CD14-positive monocyte (primary cell): ENCODE results near the gene PRIM2. TPM values are rescaled to one million over a fixed set of nuclear protein-coding genes. Genes with fewer than 3 reads are reported as not detected.
"Not testable (repeated sequence)": the region's sequence is repeated elsewhere in the genome, so short reads cannot be mapped to it uniquely, and the experiment has no call there.

Experiments used
- DNase-seq, 3 donors: peaks; one replicate each; pipeline ENCODE4 v3.0.0-alpha.2; 2011 to 2022
- H2AFZ ChIP-seq: 2 replicates; pipeline ENCODE4 v1.6.0; 2012; ENCODE audit warnings: mild to moderate bottlenecking, low read depth, low read length, inconsistent platforms; ENCODE audit not compliant: insufficient read depth, poor library complexity, severe bottlenecking
- H3K27ac ChIP-seq, 2 donors: 1 replicate in 1 of 2; 2 replicates in 1 of 2; pipeline ENCODE4 v1.5.1; 2012 to 2013; ENCODE audit warnings: low read length in 2 of 2, control low read depth in 1 of 2, inconsistent platforms in 1 of 2, low read depth in 1 of 2, mild to moderate bottlenecking in 1 of 2
- H3K27me3 ChIP-seq, 2 donors: one replicate each; pipeline versions ENCODE4 v1.6.0 to v1.6.1; 2011 to 2013; ENCODE audit warnings: low read length in 2 of 2; ENCODE audit not compliant: control insufficient read depth in 2 of 2, insufficient read depth in 2 of 2
- H3K36me3 ChIP-seq, 2 donors: replicated peaks in 1 of 2; 1 replicate in 1 of 2; 2 replicates in 1 of 2; pipeline versions ENCODE4 v1.5.1 to v1.6.1; 2012 to 2013; ENCODE audit warnings: low read length in 2 of 2, control low read depth in 1 of 2, inconsistent platforms in 1 of 2, mild to moderate bottlenecking in 1 of 2; ENCODE audit not compliant: insufficient read depth in 2 of 2, control insufficient read depth in 1 of 2
- H3K4me1 ChIP-seq, 2 donors: 1 replicate in 1 of 2; 2 replicates in 1 of 2; pipeline versions ENCODE4 v1.5.1 to v1.6.1; 2012 to 2013; ENCODE audit warnings: low read length in 2 of 2, control low read depth in 1 of 2, inconsistent platforms in 1 of 2, mild to moderate bottlenecking in 1 of 2, moderate library complexity in 1 of 2; ENCODE audit not compliant: insufficient read depth in 2 of 2, control insufficient read depth in 1 of 2
- H3K4me2 ChIP-seq: replicated peaks from 2 replicates; pipeline ENCODE3; 2012; ENCODE audit warnings: low read length, moderate library complexity, mild to moderate bottlenecking; ENCODE audit not compliant: poor library complexity, severe bottlenecking; ENCODE audit errors: extremely low read depth
- H3K4me3 ChIP-seq, 3 experiments: fragments of 200-600 bp in 1 of 3; sonication (generic) in 1 of 3; replicated peaks in 1 of 3; 1 replicate in 2 of 3; 2 replicates in 1 of 3; pipeline ENCODE4 v1.5.1; 2011 to 2013; ENCODE audit warnings: low read length in 3 of 3, mild to moderate bottlenecking in 3 of 3, control low read depth in 2 of 3, low read depth in 2 of 3, inconsistent platforms in 1 of 3, moderate library complexity in 1 of 3
- H3K79me2 ChIP-seq: 2 replicates; pipeline ENCODE4 v1.6.0; 2012; ENCODE audit warnings: mild to moderate bottlenecking, control low read depth, inconsistent platforms, low read length, moderate library complexity; ENCODE audit not compliant: insufficient read depth
- H3K9ac ChIP-seq: 2 replicates; pipeline ENCODE4 v1.6.0; 2017; ENCODE audit warnings: low read length, mild to moderate bottlenecking; ENCODE audit not compliant: insufficient read depth, poor library complexity, severe bottlenecking
- H3K9me3 ChIP-seq, 2 donors: replicated peaks in 1 of 2; 1 replicate in 1 of 2; 2 replicates in 1 of 2; pipeline versions ENCODE4 v1.5.1 to v1.6.1; 2012 to 2013; ENCODE audit warnings: low read length in 2 of 2, control low read depth in 1 of 2; ENCODE audit not compliant: control insufficient read depth in 1 of 2, insufficient read depth in 1 of 2
- H4K20me1 ChIP-seq: 2 replicates; pipeline ENCODE4 v1.6.0; 2012; ENCODE audit warnings: mild to moderate bottlenecking, low read length, control low read depth, moderate library complexity; ENCODE audit not compliant: insufficient read depth
- H3K27ac Mint-ChIP-seq, 7 donors: one replicate each; pipeline ENCODE4 v1.8.0; 2020; ENCODE audit warnings: mild to moderate bottlenecking in 7 of 7, mixed read lengths in 7 of 7, moderate library complexity in 6 of 7, inconsistent platforms in 2 of 7
- H3K27me3 Mint-ChIP-seq, 3 donors: one replicate each; pipeline ENCODE4 v1.8.0; 2021 to 2022; ENCODE audit warnings: low read depth in 3 of 3, mild to moderate bottlenecking in 3 of 3, mixed read lengths in 3 of 3, moderate library complexity in 3 of 3, inconsistent platforms in 1 of 3
- H3K36me3 Mint-ChIP-seq, 2 donors: one replicate each; pipeline ENCODE4 v1.8.0; 2020; ENCODE audit warnings: mixed read lengths in 2 of 2, inconsistent platforms in 1 of 2, mild to moderate bottlenecking in 1 of 2
- H3K4me1 Mint-ChIP-seq: one replicate; pipeline ENCODE4 v1.8.0; 2020; ENCODE audit warnings: mild to moderate bottlenecking, mixed read lengths
- H3K4me3 Mint-ChIP-seq, 2 donors: one replicate each; pipeline ENCODE4 v1.8.0; 2020; ENCODE audit warnings: mild to moderate bottlenecking in 2 of 2, mixed read lengths in 2 of 2, moderate library complexity in 1 of 2
- H3K9me3 Mint-ChIP-seq, 7 donors: one replicate each; pipeline ENCODE4 v1.8.0; 2020 to 2022; ENCODE audit warnings: mixed read lengths in 7 of 7, mild to moderate bottlenecking in 6 of 7, moderate library complexity in 6 of 7, inconsistent platforms in 2 of 7
- CTCF ChIP-seq: fragments of 200-600 bp; IDR thresholded peaks from one replicate; pipeline ENCODE4 v1.8.0; 2022; ENCODE audit warnings: antibody characterized with exemption, mild to moderate bottlenecking
- intact Hi-C, 2 donors: fragments of 100-400 bp; cut with micrococcal nuclease; formaldehyde crosslinking; loops; one replicate each; pipeline versions ENCODE4 v1.15.0 to v1.15.1; 2023
- polyA plus RNA-seq, 3 donors: library from polyadenylated mRNA; depleted of rRNA in 1 of 3; unstranded in 2 of 3; stranded (reverse) in 1 of 3; fragments of 300-500 nt in 2 of 3; fragments of >200 nt in 1 of 3; fragmentation: Illumina TruSeq in 2 of 3; gene quantifications; 1 replicate in 2 of 3; 2 replicates in 1 of 3; pipeline ENCODE4 v1.2.3, GENCODE V29; 2012 to 2021

Gene PRIM2
- polyA plus RNA-seq, 3 donors, result 2.8 to 5.1 (median 4.2) TPM

GRCh38 chr6:57419341-57419740 is 101.9 kb downstream of the PRIM2 start:
- H2AFZ ChIP-seq, H3K4me3 Mint-ChIP-seq, H3K4me3 ChIP-seq, H4K20me1 ChIP-seq, H3K27me3 Mint-ChIP-seq, H3K36me3 Mint-ChIP-seq, H3K4me2 ChIP-seq, DNase-seq, H3K9me3 ChIP-seq, H3K4me1 Mint-ChIP-seq, H3K9ac ChIP-seq, H3K36me3 ChIP-seq, H3K4me1 ChIP-seq, H3K9me3 Mint-ChIP-seq, H3K27ac Mint-ChIP-seq, H3K27ac ChIP-seq, H3K27me3 ChIP-seq, intact Hi-C loops, H3K79me2 ChIP-seq: not testable (repeated sequence)

GRCh38 chr6:57421503-57421902 is 104.1 kb downstream of the PRIM2 start:
- Histone ChIP-seq H3K4me3 (no peak overlapping the region), H4K20me1 (no peaks in the 10 kb centered on the region), H2AFZ (no peak overlapping the region), H3K36me3 (no peaks in the 10 kb centered on the region), H3K4me2 (no peak overlapping the region), H3K27me3 (no peaks in the 10 kb centered on the region), H3K4me1 (no peaks in the 10 kb centered on the region), H3K27ac (no peak overlapping the region), H3K79me2 (no peaks in the 10 kb centered on the region), H3K9ac (no peak overlapping the region), H3K9me3 (no peaks in the 10 kb centered on the region)
- no peak for TF ChIP-seq CTCF
- Mint-ChIP-seq H3K36me3 (peaks cover 3% of the 10 kb centered on the region in 2 donors), H3K4me3 (no peak overlapping the region), H3K9me3 (peaks cover 0 to 2% (median 0%) of the 10 kb centered on the region in 7 donors), H3K27me3 (no peaks in the 10 kb centered on the region), H3K4me1 (peaks cover 9% of the 10 kb centered on the region), H3K27ac (no peak overlapping the region)
- intact Hi-C loops, result no loop called here
- no peak for DNase-seq
